Brain microvascular endothelial cell (primary cell): ENCODE measurements around the gene CCDC136.

ENCODE experiments used
- DNase-seq: peaks from one replicate; pipeline ENCODE4 v3.0.0-alpha.2; 2020
- H3K27ac ChIP-seq: fragments of 250-450 bp; sonication (Bioruptor Pico); 2 replicates; pipeline ENCODE4 v1.5.1; 2020; ENCODE audit warnings: mild to moderate bottlenecking, moderate library complexity
- H3K27me3 ChIP-seq: fragments of 250-450 bp; sonication (Bioruptor Pico); replicated peaks from 2 replicates; pipeline ENCODE4 v1.5.1; 2020; ENCODE audit warnings: mild to moderate bottlenecking
- H3K36me3 ChIP-seq: fragments of 250-450 bp; sonication (Bioruptor Pico); replicated peaks from 2 replicates; pipeline ENCODE4 v1.5.1; 2020; ENCODE audit warnings: mild to moderate bottlenecking
- H3K4me3 ChIP-seq: 2 replicates; pipeline ENCODE4 v1.5.1; 2011; ENCODE audit warnings: low read depth, mild to moderate bottlenecking, control low read depth, low read length, moderate library complexity
- in situ Hi-C: cut with HindIII; loops from 2 replicates; pipeline ENCODE4 v1.10.0; 2017; ENCODE audit warnings: low sequenced_read_pairs, low pct_ligation_motif_present
- TF ChIP-seq, protein P1 (sequence below): IDR thresholded peaks from 2 replicates; pipeline ENCODE4 v1.5.1; 2011; ENCODE audit warnings: low read depth, mild to moderate bottlenecking, moderate library complexity, low read length, control low read depth, inconsistent platforms; ENCODE audit errors: missing control alignments

Gene CCDC136

DNA sequence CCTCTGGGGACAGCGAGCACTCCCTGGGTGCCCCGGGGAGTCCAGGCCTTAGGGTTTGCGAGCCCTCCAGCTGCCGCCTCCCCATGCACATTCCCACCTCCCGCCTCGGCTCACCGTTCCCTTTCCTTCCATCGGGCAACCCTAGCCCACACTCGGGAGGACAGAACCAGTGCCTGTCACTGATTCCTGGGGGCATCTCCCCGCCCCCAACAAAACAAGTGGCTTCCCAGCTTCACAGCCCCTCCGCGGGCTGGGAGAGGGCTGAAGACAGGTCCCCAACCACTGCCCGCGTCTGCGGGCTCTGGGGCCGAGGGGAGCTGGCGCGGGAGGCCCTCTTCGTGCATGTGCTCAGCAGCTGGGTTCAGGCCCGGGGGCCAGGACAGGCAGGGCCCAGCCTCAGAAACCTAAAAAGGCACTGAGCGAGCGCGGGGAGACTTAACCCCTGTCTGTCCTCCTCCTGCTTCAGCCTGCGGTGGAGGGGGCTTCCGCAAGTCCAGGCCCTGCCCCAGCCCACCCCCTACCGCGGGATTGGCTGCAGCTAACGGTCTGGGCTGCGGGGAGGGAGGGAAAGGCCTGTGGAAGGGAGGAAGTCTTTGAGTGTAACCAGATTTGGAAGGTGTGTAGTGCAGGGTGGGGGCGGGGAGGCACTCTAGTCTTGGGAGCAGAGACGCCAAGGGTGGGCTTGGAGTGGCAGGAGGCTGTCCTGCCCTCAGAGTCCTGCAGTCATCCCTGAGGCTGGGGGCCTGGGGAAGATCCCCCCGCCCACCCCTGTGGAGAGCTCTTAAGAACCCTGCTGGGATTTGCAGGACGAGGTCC, 39.6 kb downstream of the CCDC136 start:
- in situ Hi-C loops, result no loop called here
- peak; percentile 31 for DNase-seq
- TF ChIP-seq, protein P1, sequence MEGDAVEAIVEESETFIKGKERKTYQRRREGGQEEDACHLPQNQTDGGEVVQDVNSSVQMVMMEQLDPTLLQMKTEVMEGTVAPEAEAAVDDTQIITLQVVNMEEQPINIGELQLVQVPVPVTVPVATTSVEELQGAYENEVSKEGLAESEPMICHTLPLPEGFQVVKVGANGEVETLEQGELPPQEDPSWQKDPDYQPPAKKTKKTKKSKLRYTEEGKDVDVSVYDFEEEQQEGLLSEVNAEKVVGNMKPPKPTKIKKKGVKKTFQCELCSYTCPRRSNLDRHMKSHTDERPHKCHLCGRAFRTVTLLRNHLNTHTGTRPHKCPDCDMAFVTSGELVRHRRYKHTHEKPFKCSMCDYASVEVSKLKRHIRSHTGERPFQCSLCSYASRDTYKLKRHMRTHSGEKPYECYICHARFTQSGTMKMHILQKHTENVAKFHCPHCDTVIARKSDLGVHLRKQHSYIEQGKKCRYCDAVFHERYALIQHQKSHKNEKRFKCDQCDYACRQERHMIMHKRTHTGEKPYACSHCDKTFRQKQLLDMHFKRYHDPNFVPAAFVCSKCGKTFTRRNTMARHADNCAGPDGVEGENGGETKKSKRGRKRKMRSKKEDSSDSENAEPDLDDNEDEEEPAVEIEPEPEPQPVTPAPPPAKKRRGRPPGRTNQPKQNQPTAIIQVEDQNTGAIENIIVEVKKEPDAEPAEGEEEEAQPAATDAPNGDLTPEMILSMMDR, result no peak
- Histone ChIP-seq H3K27ac (peak overlapping the region; percentile 57), H3K27me3 (no peaks in the 10 kb centered on the region), H3K4me3 (peak overlapping the region; percentile 81), H3K36me3 (peaks cover 18% of the 10 kb centered on the region)

- in situ Hi-C loops, result no loop called here
- H3K27me3 ChIP-seq, result no peaks in the 10 kb centered on the region
- peak; percentile 31 for DNase-seq
- TF ChIP-seq, protein P1, result no peak
- peak overlapping the region; percentile 81 for H3K4me3 ChIP-seq
- peaks cover 24% of the 10 kb centered on the region for H3K36me3 ChIP-seq
- peak overlapping the region; percentile 57 for H3K27ac ChIP-seq
Observed at GRCh38 chr7:128831994-128832879, 40.5 kb downstream of the CCDC136 start.

DNA sequence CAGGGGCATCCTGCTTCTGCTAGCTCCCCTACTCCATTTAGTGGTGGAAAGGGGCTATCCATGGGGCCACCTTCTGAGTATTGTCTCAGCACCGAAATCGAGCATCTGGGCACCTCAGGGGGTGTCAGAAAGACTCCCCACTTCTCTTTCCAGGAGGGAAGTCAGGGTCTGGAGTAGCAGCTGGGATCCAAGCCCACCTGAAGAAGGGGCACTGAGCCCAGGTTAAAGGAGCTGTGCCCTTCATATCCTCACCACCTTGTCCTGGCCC, 41.0 kb downstream of the CCDC136 start:
- H3K27me3 ChIP-seq, result no peaks in the 10 kb centered on the region
- no peak for DNase-seq
- peak overlapping the region; percentile 81 for H3K4me3 ChIP-seq
- TF ChIP-seq, protein P1, result no peak
- peak overlapping the region; percentile 57 for H3K27ac ChIP-seq
- peaks cover 29% of the 10 kb centered on the region for H3K36me3 ChIP-seq
- in situ Hi-C loops, result no loop called here

DNA sequence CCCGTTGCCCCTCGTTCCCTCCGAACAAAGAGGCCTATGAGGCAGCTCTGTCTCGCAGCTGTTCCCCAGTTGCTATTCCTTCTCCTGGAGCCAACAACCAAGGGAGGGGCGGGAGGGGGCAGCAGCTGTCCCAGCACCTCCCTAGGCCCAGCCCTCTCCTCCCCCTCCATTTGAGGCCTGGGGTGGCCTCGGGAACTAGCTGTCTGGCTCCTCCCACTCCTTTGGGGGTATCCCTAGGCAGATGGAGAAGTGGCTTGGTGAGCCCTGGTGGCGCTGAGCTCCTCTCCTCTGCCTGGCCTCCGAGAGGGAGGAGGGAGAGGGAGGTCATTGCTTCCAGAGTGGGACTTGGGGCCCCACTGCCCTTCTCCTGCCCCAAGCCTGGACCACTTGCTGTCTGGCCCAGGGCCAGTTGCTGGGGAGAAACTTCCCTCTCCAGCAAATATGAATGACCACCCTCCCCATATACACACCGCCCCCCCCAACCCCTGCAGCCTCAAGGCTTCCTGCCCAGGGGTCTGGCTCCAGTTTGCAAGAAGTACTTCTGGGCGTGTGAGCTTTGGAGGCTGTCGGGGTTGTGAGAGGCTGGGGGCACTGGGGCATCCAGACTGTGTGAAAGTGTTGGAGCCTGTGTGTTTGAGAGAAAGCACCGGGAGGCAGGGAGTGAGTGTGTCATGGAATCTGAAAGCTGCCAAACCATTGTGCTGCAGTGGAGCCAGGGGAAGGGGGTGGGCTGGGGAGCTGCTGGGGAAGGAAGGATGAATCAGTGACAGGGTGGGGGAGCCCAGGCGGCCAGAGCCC, 41.6 kb downstream of the CCDC136 start:
- H3K27ac ChIP-seq, result peak overlapping the region; percentile 57
- in situ Hi-C loops, result no loop called here
- TF ChIP-seq, protein P1, result no peak

DNA sequence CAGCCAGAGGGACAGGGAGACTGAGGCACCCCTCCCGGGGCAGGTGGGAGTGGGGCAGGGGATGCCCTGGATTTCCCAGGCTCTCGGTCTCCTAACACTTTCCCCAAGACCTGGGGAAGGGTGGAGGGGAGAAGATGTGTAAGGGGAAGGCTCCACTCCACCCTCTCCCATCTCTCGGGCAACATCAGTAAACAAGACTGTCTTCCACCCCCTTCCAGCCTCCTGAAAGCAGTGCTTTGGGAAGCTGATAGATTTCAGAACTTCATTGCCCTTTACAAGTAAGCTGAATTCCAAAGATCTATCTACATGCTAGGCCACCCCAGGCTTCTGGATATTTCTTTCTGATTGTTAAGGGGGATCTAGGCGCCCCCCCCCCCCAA, 42.2 kb downstream of the CCDC136 start:
- Histone ChIP-seq H3K27me3 (no peaks in the 10 kb centered on the region), H3K36me3 (peaks cover 40% of the 10 kb centered on the region), H3K4me3 (no peak overlapping the region), H3K27ac (peak overlapping the region; percentile 57)
- in situ Hi-C loops, result no loop called here
- TF ChIP-seq, protein P1, result no peak
- peak; percentile 30 for DNase-seq

More for the DNA sequence above, 41.6 kb downstream of the CCDC136 start:
- peak overlapping the region; percentile 81 for H3K4me3 ChIP-seq
- DNase-seq, result peak; percentile 88
- H3K36me3 ChIP-seq, result peaks cover 35% of the 10 kb centered on the region
- H3K27me3 ChIP-seq, result no peaks in the 10 kb centered on the region
